ENCODE results near the gene DNAJC15. TPM values are rescaled to one million over a fixed set of nuclear protein-coding genes. Genes with fewer than 3 reads are reported as not detected.

The DNAJC15 gene
- total RNA-seq, 1 experiment from 2014 or later, result 12.5 TPM

- H3K36me3 ChIP-seq (ENCODE audit: low read depth, low read length), result no peaks in the 10 kb centered on the region
- no peak overlapping the region for H3K4me2 ChIP-seq (ENCODE audit: low read length)
- H3F3A ChIP-seq (ENCODE audit: low read length, unreplicated experiment), result no peaks in the 10 kb centered on the region
- peaks cover 9% of the 10 kb centered on the region for H3K4me1 ChIP-seq (ENCODE audit: insufficient read depth, low read length)
- H3K27me3 ChIP-seq (ENCODE audit: low read length), result no peaks in the 10 kb centered on the region
- H3K4me3 ChIP-seq (ENCODE audit: low read length), result no peak overlapping the region
- H3K9me2 ChIP-seq (replicated peaks; ENCODE audit: low read length), result no peaks in the 10 kb centered on the region
- DNase-seq, result no peak
- no peak overlapping the region for H3K27ac ChIP-seq (ENCODE audit: low read length)
- H3K9me3 ChIP-seq (ENCODE audit: low read length), result no peaks in the 10 kb centered on the region
- no TSS peak for BruUV-seq (replicated peaks)
- POLR2A ChIA-PET (ENCODE audit: unreplicated experiment), result no interaction called here
- no peak for TF ChIP-seq EZH2 (IDR thresholded peaks at IDR 0.05; ENCODE audit: low read length, unreplicated experiment)
- no peak for TF ChIP-seq CTCF (conservative IDR thresholded peaks at IDR 0.05; ENCODE audit: low read depth, low read length)
- TF ChIP-seq EZH2phosphoT487 (IDR thresholded peaks at IDR 0.05; ENCODE audit: borderline replicate concordance, low read length), result no peak
- no peak overlapping the region for H3K9ac ChIP-seq (ENCODE audit: low read length)
- H3K79me2 ChIP-seq (ENCODE audit: low read length), result no peaks in the 10 kb centered on the region
- no peaks in the 10 kb centered on the region for H4K20me1 ChIP-seq (ENCODE audit: low read length)
- H2AFZ ChIP-seq (ENCODE audit: low read length), result no peak overlapping the region
- no peak for ATAC-seq
- intact Hi-C loops (cut with micrococcal nuclease), result no loop called here
- CTCF ChIA-PET, result no interaction called here
Observed at GRCh38 chr13:43145534-43146196, 122.3 kb downstream of the DNAJC15 start.

GRCh38 chr13:43146400-43146799, 123.0 kb downstream of the DNAJC15 start:
- Histone ChIP-seq H3K9ac (ENCODE audit: low read length) (no peak overlapping the region), H3K4me2 (ENCODE audit: low read length) (no peak overlapping the region), H3K9me2 (replicated peaks; ENCODE audit: low read length) (no peaks in the 10 kb centered on the region), H3K36me3 (ENCODE audit: low read depth, low read length) (no peaks in the 10 kb centered on the region), H3K4me1 (ENCODE audit: insufficient read depth, low read length) (peaks cover 10% of the 10 kb centered on the region), H3F3A (ENCODE audit: low read length, unreplicated experiment) (no peaks in the 10 kb centered on the region), H3K27ac (ENCODE audit: low read length) (no peak overlapping the region), H4K20me1 (ENCODE audit: low read length) (no peaks in the 10 kb centered on the region), H3K27me3 (ENCODE audit: low read length) (no peaks in the 10 kb centered on the region), H3K9me3 (ENCODE audit: low read length) (no peaks in the 10 kb centered on the region), H3K79me2 (ENCODE audit: low read length) (no peaks in the 10 kb centered on the region), H3K4me3 (ENCODE audit: low read length) (no peak overlapping the region), H2AFZ (ENCODE audit: low read length) (no peak overlapping the region)
- intact Hi-C loops (cut with micrococcal nuclease), result no loop called here
- TF ChIP-seq CTCF (conservative IDR thresholded peaks at IDR 0.05; ENCODE audit: low read depth, low read length), result no peak
- no peak for TF ChIP-seq EZH2phosphoT487 (IDR thresholded peaks at IDR 0.05; ENCODE audit: borderline replicate concordance, low read length)
- no peak for TF ChIP-seq EZH2 (IDR thresholded peaks at IDR 0.05; ENCODE audit: low read length, unreplicated experiment)
- DNase-seq (no peak), ATAC-seq (no peak)
- no TSS peak for BruUV-seq (replicated peaks)
- CTCF ChIA-PET, result no interaction called here
- POLR2A ChIA-PET (ENCODE audit: unreplicated experiment), result no interaction called here

- Histone ChIP-seq H4K20me1 (ENCODE audit: low read length) (no peaks in the 10 kb centered on the region), H3K27me3 (ENCODE audit: low read length) (no peaks in the 10 kb centered on the region), H3K79me2 (ENCODE audit: low read length) (no peaks in the 10 kb centered on the region), H3F3A (ENCODE audit: low read length, unreplicated experiment) (no peaks in the 10 kb centered on the region), H3K9me3 (ENCODE audit: low read length) (no peaks in the 10 kb centered on the region), H3K9me2 (replicated peaks; ENCODE audit: low read length) (no peaks in the 10 kb centered on the region), H3K4me1 (ENCODE audit: insufficient read depth, low read length) (peaks cover 30% of the 10 kb centered on the region), H3K4me2 (ENCODE audit: low read length) (no peak overlapping the region), H3K9ac (ENCODE audit: low read length) (no peak overlapping the region), H3K27ac (ENCODE audit: low read length) (no peak overlapping the region), H3K36me3 (ENCODE audit: low read depth, low read length) (no peaks in the 10 kb centered on the region), H3K4me3 (ENCODE audit: low read length) (no peak overlapping the region), H2AFZ (ENCODE audit: low read length) (no peak overlapping the region)
- TF ChIP-seq CTCF (conservative IDR thresholded peaks at IDR 0.05; ENCODE audit: low read depth, low read length) (no peak), EZH2phosphoT487 (IDR thresholded peaks at IDR 0.05; ENCODE audit: borderline replicate concordance, low read length) (no peak), EZH2 (IDR thresholded peaks at IDR 0.05; ENCODE audit: low read length, unreplicated experiment) (no peak)
- POLR2A ChIA-PET (ENCODE audit: unreplicated experiment), result no interaction called here
- CTCF ChIA-PET, result no interaction called here
- BruUV-seq (replicated peaks), result no TSS peak
- DNase-seq (no peak), ATAC-seq (no peak)
- intact Hi-C loops (cut with micrococcal nuclease), result loop anchor here (10.0 kb wide), 1 partner anchor 154 kb away; no protein-coding TSS in a partner anchor
Observed at GRCh38 chr13:43150369-43151207, 127.2 kb downstream of the DNAJC15 start.
